ENCODE measurements around the gene MAP7.
A peak's percentile ranks its signal among the peaks of the same experiment; 100 is the strongest.

MAP7 gene

GRCh38 chr6:136579800-136580199 lies 29.6 kb upstream of the MAP7 start:
- no peak for DNase-seq
- H3K4me3 Mint-ChIP-seq, result no peak overlapping the region

GRCh38 chr6:136576821-136577220 lies 26.6 kb upstream of the MAP7 start:
- Mint-ChIP-seq H3K9me3 (peaks cover under 1% of the 10 kb centered on the region), H3K4me3 (no peak overlapping the region), H3K36me3 (peaks cover 53% of the 10 kb centered on the region), H3K27me3 (no peaks in the 10 kb centered on the region), H3K4me1 (no peaks in the 10 kb centered on the region), H3K27ac (no peak overlapping the region)
- CTCF ChIA-PET, result no interaction called here
- DNase-seq, result no peak

More at GRCh38 chr6:136579800-136580199, 29.6 kb upstream of the MAP7 start:
- Mint-ChIP-seq H3K27ac (no peak overlapping the region), H3K9me3 (no peaks in the 10 kb centered on the region), H3K4me1 (no peaks in the 10 kb centered on the region), H3K36me3 (peaks cover 41% of the 10 kb centered on the region), H3K27me3 (no peaks in the 10 kb centered on the region)
- CTCF ChIA-PET, result interaction anchor here (1.0 kb wide), 1 partner anchor 13 kb away, joined by 3 read pairs; no protein-coding TSS in a partner anchor

GRCh38 chr6:136571496-136571895 lies 21.3 kb upstream of the MAP7 start:
- H3K9me3 Mint-ChIP-seq, result peaks cover 13% of the 10 kb centered on the region
- no peak overlapping the region for H3K27ac Mint-ChIP-seq
- H3K4me3 Mint-ChIP-seq, result no peak overlapping the region
- no peaks in the 10 kb centered on the region for H3K4me1 Mint-ChIP-seq
- CTCF ChIA-PET, result no interaction called here
- peaks cover 61% of the 10 kb centered on the region for H3K36me3 Mint-ChIP-seq
- no peak for DNase-seq
- H3K27me3 Mint-ChIP-seq, result no peaks in the 10 kb centered on the region

- no peaks in the 10 kb centered on the region for H3K4me1 Mint-ChIP-seq
- peaks cover 13% of the 10 kb centered on the region for H3K9me3 Mint-ChIP-seq
- DNase-seq, result no peak
- H3K27ac Mint-ChIP-seq, result no peak overlapping the region
- no peaks in the 10 kb centered on the region for H3K27me3 Mint-ChIP-seq
- CTCF ChIA-PET, result no interaction called here
- H3K36me3 Mint-ChIP-seq, result peaks cover 63% of the 10 kb centered on the region
- no peak overlapping the region for H3K4me3 Mint-ChIP-seq
These were observed 20.8 kb upstream of the MAP7 start for GRCh38 chr6:136571065-136571464.

- Mint-ChIP-seq H3K27me3 (no peaks in the 10 kb centered on the region), H3K27ac (no peak overlapping the region), H3K9me3 (peaks cover 13% of the 10 kb centered on the region), H3K4me1 (peaks cover 6% of the 10 kb centered on the region), H3K4me3 (no peak overlapping the region), H3K36me3 (peaks cover 66% of the 10 kb centered on the region)
- no peak for DNase-seq
- CTCF ChIA-PET, result no interaction called here
These were observed 17.9 kb upstream of the MAP7 start for GRCh38 chr6:136568129-136568528.

- Mint-ChIP-seq H3K27me3 (no peaks in the 10 kb centered on the region), H3K27ac (no peak overlapping the region), H3K9me3 (peaks cover 13% of the 10 kb centered on the region), H3K36me3 (peaks cover 62% of the 10 kb centered on the region), H3K4me1 (peaks cover 7% of the 10 kb centered on the region), H3K4me3 (no peak overlapping the region)
- CTCF ChIA-PET, result no interaction called here
- no peak for DNase-seq
These were observed 17.5 kb upstream of the MAP7 start for GRCh38 chr6:136567688-136568087.

GRCh38 chr6:136566851-136567250 lies 16.6 kb upstream of the MAP7 start:
- CTCF ChIA-PET, result interaction anchor here (1.3 kb wide), 1 partner anchor 13 kb away, joined by 3 read pairs; no protein-coding TSS in a partner anchor
- DNase-seq, result no peak
- Mint-ChIP-seq H3K4me1 (peaks cover 7% of the 10 kb centered on the region), H3K27me3 (no peaks in the 10 kb centered on the region), H3K27ac (no peak overlapping the region), H3K4me3 (no peak overlapping the region), H3K9me3 (peaks cover 12% of the 10 kb centered on the region), H3K36me3 (peaks cover 61% of the 10 kb centered on the region)

GRCh38 chr6:136566007-136566487 lies 15.8 kb upstream of the MAP7 start:
- peaks cover 58% of the 10 kb centered on the region for H3K36me3 Mint-ChIP-seq
- H3K9me3 Mint-ChIP-seq, result peaks cover 5% of the 10 kb centered on the region
- H3K4me3 Mint-ChIP-seq, result no peak overlapping the region
- H3K4me1 Mint-ChIP-seq, result peaks cover 7% of the 10 kb centered on the region
- no peak for DNase-seq
- H3K27me3 Mint-ChIP-seq, result no peaks in the 10 kb centered on the region
- CTCF ChIA-PET, result interaction anchor here (0.6 to 1.3 kb wide), 2 partner anchors 14 to 581 kb away, joined by 3 read pairs; no protein-coding TSS in a partner anchor
- H3K27ac Mint-ChIP-seq, result no peak overlapping the region

- H3K4me1 Mint-ChIP-seq, result peaks cover 7% of the 10 kb centered on the region
- peaks cover 50% of the 10 kb centered on the region for H3K36me3 Mint-ChIP-seq
- no peak overlapping the region for H3K4me3 Mint-ChIP-seq
- no peak overlapping the region for H3K27ac Mint-ChIP-seq
- H3K27me3 Mint-ChIP-seq, result no peaks in the 10 kb centered on the region
- CTCF ChIA-PET, result no interaction called here
- no peak for DNase-seq
- H3K9me3 Mint-ChIP-seq, result no peaks in the 10 kb centered on the region
These were observed 14.0 kb upstream of the MAP7 start for GRCh38 chr6:136564180-136564579.

GRCh38 chr6:136563386-136564152 lies 13.3 kb upstream of the MAP7 start:
- no peak overlapping the region for H3K27ac Mint-ChIP-seq
- CTCF ChIA-PET, result interaction anchor here (0.6 kb wide), 1 partner anchor 9 kb away, joined by 3 read pairs; no protein-coding TSS in a partner anchor
- H3K27me3 Mint-ChIP-seq, result no peaks in the 10 kb centered on the region
- peaks cover 48% of the 10 kb centered on the region for H3K36me3 Mint-ChIP-seq
- no peaks in the 10 kb centered on the region for H3K9me3 Mint-ChIP-seq
- no peak for DNase-seq
- H3K4me3 Mint-ChIP-seq, result no peak overlapping the region
- peaks cover 7% of the 10 kb centered on the region for H3K4me1 Mint-ChIP-seq

- Mint-ChIP-seq H3K4me3 (no peak overlapping the region), H3K4me1 (peaks cover 7% of the 10 kb centered on the region), H3K27ac (no peak overlapping the region), H3K27me3 (no peaks in the 10 kb centered on the region), H3K36me3 (peaks cover 52% of the 10 kb centered on the region), H3K9me3 (no peaks in the 10 kb centered on the region)
- DNase-seq, result no peak
- CTCF ChIA-PET, result no interaction called here
These were observed 12.0 kb upstream of the MAP7 start for GRCh38 chr6:136562211-136562610.

GRCh38 chr6:136553166-136553787 lies 3.1 kb upstream of the MAP7 start:
- H3K27me3 Mint-ChIP-seq, result peaks cover 40% of the 10 kb centered on the region
- CTCF ChIA-PET, result interaction anchor here (0.8 to 2.1 kb wide), 2 partner anchors 7 to 48 kb away, joined by 3 to 5 read pairs; no protein-coding TSS in a partner anchor

GRCh38 chr6:136552054-136552453 lies 1.8 kb upstream of the MAP7 start:
- CTCF ChIA-PET, result interaction anchor here (1.5 to 3.1 kb wide), 3 partner anchors 8 to 240 kb away, joined by 5 to 10 read pairs (median 6); partner anchors contain the start of gene MAP3K5
- no peak for DNase-seq
- Mint-ChIP-seq H3K9me3 (no peaks in the 10 kb centered on the region), H3K4me1 (peaks cover 11% of the 10 kb centered on the region), H3K27me3 (peaks cover 43% of the 10 kb centered on the region), H3K36me3 (peaks cover 8% of the 10 kb centered on the region), H3K27ac (no peak overlapping the region), H3K4me3 (no peak overlapping the region)

More at GRCh38 chr6:136553166-136553787, 3.1 kb upstream of the MAP7 start:
- DNase-seq, result no peak
- no peaks in the 10 kb centered on the region for H3K9me3 Mint-ChIP-seq
- H3K27ac Mint-ChIP-seq, result no peak overlapping the region
- peaks cover 16% of the 10 kb centered on the region for H3K36me3 Mint-ChIP-seq
- H3K4me1 Mint-ChIP-seq, result peaks cover 11% of the 10 kb centered on the region
- no peak overlapping the region for H3K4me3 Mint-ChIP-seq

- Mint-ChIP-seq H3K27ac (no peak overlapping the region), H3K4me3 (peak overlapping the region; percentile 49), H3K4me1 (peaks cover 11% of the 10 kb centered on the region), H3K36me3 (peaks cover 7% of the 10 kb centered on the region), H3K9me3 (no peaks in the 10 kb centered on the region), H3K27me3 (peaks cover 45% of the 10 kb centered on the region)
- CTCF ChIA-PET, result interaction anchor here (0.7 to 3.1 kb wide), 5 partner anchors 9 to 241 kb away, joined by 3 to 10 read pairs (median 5); partner anchors contain the start of gene MAP3K5
- DNase-seq, result no peak
These were observed 881 bp upstream of the MAP7 start for GRCh38 chr6:136551103-136551502.

Data from activated naive CD4-positive, alpha-beta T cell treated with anti-CD3 and anti-CD28 coated beads, Interleukin-2, amount 10 ng/mL, durations not matched to agents 7 days and 5 days (primary cell).